RWPE1 (cell line): ENCODE measurements around the gene CACNA2D3.

Experiments used
- CTCF ChIA-PET: fragments of 350-600 bp; sonication (Branson Sonifier 250); formaldehyde crosslinking; extraction: SDS; loops from one replicate; lab custom pipeline; 2021; lab: Yijun Ruan, JAX
- POLR2A ChIA-PET: fragments of 400-600 bp; formaldehyde crosslinking; extraction: SDS; loops from one replicate; lab custom pipeline; 2020; ENCODE audit warnings: antibody characterized with exemption; ENCODE audit not compliant: low non-redundant PET; lab: Yijun Ruan, JAX
- DNase-seq: peaks from one replicate; pipeline ENCODE4 v3.0.0; 2012; ENCODE audit warnings: low spot score
- H3K27ac ChIP-seq: fragments of 450-650 bp; 2 replicates; pipeline ENCODE4 v1.5.1; 2017
- TF ChIP-seq, protein P1 (sequence below): fragments of 450-650 bp; conservative IDR thresholded peaks from 2 replicates; pipeline ENCODE4 v1.5.1; 2017; ENCODE audit warnings: low read depth, mild to moderate bottlenecking

The CACNA2D3 gene

DNA sequence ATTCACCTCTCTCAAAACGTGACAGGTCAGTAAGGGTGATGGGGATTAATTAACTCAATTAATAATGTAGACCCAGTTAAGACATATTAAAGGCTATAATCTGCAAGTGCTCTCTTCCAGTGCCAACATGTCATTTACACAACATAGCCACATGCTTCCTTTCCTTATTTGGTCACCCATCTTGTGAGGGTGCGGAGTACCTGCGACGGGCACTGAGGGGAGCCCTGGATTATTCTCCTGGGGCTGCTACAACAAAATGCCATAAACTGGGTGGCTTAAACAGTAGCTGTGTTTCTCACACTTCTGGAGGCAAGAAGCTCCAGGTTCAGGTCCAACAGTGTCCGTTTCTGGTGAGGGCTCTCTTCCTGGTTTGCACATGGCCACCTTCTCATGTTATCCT, 962.9 kb downstream of the CACNA2D3 start:
- TF ChIP-seq, protein P1, sequence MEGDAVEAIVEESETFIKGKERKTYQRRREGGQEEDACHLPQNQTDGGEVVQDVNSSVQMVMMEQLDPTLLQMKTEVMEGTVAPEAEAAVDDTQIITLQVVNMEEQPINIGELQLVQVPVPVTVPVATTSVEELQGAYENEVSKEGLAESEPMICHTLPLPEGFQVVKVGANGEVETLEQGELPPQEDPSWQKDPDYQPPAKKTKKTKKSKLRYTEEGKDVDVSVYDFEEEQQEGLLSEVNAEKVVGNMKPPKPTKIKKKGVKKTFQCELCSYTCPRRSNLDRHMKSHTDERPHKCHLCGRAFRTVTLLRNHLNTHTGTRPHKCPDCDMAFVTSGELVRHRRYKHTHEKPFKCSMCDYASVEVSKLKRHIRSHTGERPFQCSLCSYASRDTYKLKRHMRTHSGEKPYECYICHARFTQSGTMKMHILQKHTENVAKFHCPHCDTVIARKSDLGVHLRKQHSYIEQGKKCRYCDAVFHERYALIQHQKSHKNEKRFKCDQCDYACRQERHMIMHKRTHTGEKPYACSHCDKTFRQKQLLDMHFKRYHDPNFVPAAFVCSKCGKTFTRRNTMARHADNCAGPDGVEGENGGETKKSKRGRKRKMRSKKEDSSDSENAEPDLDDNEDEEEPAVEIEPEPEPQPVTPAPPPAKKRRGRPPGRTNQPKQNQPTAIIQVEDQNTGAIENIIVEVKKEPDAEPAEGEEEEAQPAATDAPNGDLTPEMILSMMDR, result no peak
- H3K27ac ChIP-seq, result no peak overlapping the region
- DNase-seq, result no peak
- CTCF ChIA-PET, result no interaction called here
- POLR2A ChIA-PET, result no interaction called here

DNA sequence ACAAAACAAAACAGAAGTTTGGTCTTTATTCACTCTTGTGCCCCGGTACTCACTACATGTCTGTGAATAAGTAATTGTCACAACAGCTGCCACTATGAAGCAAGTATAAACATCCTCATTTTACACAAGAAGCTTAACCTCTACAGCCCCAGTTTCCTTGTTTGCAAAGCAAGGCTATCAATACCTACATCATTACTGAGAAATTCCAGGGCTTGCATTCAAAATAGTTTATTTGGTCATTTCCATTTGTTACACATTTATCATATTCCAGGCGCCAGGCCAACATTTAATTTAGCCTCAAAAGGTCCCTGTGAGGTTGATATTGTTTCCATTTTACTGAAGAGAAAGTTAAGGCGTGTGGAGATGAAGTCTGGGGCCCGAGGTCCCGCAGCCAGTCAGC, 966.9 kb downstream of the CACNA2D3 start:
- CTCF ChIA-PET, result no interaction called here
- H3K27ac ChIP-seq, result no peak overlapping the region
- no peak for DNase-seq
- POLR2A ChIA-PET, result no interaction called here
- TF ChIP-seq, protein P1, result no peak

DNA sequence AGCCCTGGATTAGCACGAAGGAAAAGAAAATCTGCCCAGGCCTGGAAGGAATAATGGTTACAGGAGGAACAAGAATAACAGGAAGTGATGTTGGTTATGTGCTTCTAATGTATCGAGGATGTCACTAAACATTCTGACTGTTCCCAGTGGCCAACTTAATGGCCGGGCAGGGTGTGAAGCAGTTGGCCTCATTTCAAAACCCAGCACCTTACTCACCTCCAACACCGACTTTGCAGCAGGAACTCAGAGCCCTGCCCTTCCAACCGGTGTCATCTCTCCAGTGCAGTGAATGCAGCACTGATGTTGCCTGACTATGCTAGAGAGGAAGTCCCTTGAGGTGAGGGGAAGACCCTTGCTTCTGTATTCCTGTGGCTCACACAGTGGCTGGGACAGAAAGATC, 967.9 kb downstream of the CACNA2D3 start:
- no peak for DNase-seq
- no peak overlapping the region for H3K27ac ChIP-seq
- CTCF ChIA-PET, result no interaction called here
- TF ChIP-seq, protein P1, result no peak
- POLR2A ChIA-PET, result no interaction called here

DNA sequence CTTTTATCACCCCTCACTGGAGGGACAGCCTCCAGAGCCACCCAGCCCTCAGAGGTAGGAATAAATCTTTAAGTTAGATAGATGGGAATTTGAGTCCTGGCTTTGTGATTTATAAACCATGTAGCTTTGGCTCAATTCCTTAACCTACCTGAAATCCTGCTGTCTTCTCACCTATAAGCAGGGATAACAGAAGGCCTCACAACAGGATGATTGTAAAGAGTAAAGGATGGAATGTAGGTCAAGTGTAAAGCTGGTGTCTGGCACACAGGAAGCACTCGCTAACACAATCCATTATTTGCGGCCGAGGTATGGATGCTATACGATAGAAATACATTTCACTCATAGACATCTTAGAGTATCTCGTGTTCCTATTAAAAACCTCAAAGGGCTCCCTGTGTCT, 968.4 kb downstream of the CACNA2D3 start:
- H3K27ac ChIP-seq, result no peak overlapping the region
- DNase-seq, result no peak
- TF ChIP-seq, protein P1, result no peak
- POLR2A ChIA-PET, result no interaction called here
- CTCF ChIA-PET, result no interaction called here

DNA sequence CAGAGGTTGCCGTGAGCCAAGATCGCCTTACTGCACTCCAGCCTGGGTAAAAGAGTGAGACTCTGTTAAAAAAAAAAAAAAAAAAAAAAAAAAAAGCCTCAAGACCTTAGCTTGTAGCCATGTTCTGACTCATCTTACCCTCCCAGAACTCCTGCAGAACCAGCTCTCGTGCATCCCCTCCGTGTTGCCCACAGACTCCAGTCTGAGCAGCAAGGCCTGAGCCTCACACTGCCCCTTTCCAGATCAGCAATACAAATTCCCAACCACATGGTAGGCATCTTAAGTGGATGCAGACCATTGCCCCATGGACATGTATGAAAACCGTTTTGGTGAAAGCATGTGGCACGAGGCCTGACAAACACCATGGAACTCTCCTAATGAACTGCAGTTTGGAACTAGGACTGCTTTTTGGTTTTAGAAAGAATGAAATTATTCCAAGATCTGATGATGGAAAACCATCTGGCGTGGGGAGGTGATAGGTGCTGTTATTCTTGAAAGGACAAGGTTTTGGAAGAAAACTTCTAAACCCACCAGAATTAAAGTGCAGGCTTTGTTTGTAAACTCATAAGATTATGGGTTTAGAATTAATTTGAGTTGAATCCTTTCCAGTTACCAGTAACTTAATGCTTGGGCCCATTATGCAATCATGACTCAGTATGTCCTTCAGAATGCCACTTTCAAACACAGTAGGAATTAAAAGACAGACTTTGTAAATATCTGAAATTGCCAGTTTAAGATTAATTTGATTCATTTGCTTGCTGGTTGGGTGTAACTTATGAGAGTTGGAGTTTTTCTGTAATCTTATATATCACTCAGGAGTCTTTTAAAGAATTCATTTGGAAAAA, 969.3 kb downstream of the CACNA2D3 start:
- no peak for DNase-seq

DNA sequence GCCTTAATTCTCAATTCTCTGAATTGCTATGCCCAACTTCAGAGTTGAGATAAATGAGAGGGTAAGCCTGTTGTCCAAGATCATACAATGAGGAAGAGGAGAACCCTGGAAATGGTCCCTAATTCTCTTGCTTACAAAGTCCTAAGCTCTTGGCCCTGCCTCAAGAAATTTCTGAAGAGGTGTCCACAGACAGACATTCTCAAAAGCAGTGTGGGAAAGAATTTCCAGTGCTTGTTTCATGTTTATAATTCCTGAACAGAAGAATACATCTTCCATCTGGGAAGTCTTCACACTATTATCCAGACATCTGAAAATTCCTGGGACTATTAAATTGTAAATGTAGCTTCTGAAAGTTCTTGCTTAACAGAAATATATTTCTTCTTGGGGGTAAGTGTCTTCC, 972.3 kb downstream of the CACNA2D3 start:
- no peak for DNase-seq
- CTCF ChIA-PET, result no interaction called here
- POLR2A ChIA-PET, result no interaction called here
- H3K27ac ChIP-seq, result no peak overlapping the region
- TF ChIP-seq, protein P1, result no peak

More for the DNA sequence above, 969.3 kb downstream of the CACNA2D3 start:
- no peak overlapping the region for H3K27ac ChIP-seq
- ChIA-PET CTCF (interaction anchor here (0.6 kb wide), 1 partner anchor 222 kb away, joined by 3 read pairs; no protein-coding TSS in a partner anchor), POLR2A (no interaction called here)
- TF ChIP-seq, protein P1, result no peak
